ENCODE results near the gene TRAPPC12.

Gene TRAPPC12

GRCh38 chr2:3517948-3518495, 138.5 kb downstream of the TRAPPC12 start:
- DNase-seq: no peak

DNA sequence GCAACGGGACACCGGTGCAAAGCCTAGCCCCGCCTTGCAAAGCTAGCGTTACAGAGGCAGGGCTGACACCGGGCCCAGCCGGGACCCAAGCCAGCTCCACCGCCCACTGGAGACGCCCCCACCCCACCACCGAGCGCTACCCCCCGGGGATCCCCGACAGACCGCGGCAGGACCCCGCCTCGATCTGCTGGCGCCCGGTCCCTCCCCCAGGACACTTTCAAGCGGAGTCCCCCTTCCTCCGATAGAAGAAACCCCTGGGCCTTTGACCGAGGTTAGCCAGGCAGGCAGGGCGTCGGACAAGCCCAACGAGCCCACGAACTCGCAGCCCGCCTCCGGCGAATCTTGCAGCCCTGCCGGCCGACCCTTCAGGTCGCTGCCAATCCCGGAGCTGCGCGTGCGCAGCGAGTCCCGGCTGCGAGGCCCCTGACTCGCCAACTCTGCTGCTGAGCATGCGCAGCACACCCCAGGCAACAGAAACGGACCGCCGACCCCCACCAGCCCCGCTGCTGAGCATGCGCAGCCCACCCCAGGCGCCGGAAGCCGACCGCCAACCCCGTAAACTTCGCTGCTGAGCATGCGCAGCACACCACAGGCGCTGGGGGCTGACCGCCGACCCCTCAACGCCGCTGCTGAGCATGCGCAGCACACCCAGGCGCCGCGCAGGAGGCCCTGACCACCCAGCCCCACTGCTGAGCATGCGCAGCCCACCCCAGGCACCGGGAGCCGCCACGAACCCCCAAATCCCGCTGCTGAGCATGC, 139.2 kb downstream of the TRAPPC12 start:
- DNase-seq: peak; percentile 99

DNA sequence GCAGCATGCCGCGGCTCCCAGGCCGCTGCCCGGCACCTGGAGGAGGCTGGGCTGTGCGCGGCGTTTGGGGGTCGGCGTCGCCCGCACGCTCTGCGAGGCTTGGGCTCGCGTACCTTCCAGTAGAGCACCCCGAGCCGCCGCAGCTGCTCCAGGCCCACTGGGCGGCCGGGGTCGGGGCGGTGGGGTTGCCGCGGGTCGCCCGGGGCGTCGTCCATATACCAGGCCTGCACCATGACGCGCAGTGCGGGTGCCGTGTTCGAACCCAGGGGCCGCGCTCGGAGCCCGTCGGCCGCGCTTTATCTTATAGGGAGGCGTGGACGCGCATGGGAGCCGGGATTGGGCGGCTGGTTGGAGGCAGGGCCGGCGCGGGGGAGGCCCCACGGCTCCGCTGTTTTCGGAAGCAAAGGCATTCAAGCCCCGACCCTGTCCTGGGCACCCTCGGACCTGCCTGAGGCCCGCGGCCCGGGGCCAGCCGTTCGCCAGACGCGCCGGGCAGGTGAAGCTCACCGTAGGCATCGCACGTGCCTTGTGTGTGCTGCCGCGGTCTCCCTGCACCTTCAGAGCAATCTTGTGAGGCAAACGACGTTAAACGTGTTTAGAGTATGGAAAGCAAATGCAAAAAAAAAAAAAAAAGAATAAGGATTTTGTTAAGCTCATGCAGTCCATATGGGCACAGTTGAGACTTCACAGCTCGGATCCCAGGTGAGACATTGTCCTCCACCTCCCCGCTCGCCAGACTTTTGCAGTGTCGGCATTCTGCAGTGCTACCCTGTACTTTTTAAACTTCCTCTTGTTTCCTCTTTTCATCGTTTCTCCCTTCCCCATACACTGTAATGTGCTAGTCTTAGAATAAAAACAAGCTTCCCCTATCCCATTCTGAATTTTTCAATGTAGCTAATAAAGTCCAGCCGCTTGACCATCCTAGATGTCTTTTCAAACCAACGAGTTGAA, 140.0 kb downstream of the TRAPPC12 start, which contains the start of gene ADI1:
Gene ADI1 (minus strand): TSS at position 277 of the 951 bp plus-strand sequence. CDS start 44 bp downstream, at position 233.
- DNase-seq: peak; percentile 79

DNA sequence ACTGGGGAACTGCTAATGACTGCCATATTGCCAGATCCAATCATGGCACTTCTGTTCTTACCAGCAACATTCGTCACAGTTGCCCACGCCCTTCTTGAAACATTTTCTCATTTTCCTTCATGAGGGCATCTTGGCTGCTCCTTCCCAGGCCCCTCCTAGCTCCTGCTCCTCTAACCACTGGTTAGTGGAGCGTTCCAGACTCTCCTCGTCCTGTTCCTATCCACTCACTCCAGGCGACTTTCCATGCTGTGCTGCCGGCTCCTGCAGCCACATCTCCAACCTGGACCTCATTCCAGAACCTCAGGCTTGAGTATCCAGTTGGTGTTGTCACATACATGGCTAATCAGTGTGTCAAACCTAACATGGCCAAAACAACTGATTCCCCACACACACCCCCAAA, 141.1 kb downstream of the TRAPPC12 start:
- no peak for DNase-seq

DNA sequence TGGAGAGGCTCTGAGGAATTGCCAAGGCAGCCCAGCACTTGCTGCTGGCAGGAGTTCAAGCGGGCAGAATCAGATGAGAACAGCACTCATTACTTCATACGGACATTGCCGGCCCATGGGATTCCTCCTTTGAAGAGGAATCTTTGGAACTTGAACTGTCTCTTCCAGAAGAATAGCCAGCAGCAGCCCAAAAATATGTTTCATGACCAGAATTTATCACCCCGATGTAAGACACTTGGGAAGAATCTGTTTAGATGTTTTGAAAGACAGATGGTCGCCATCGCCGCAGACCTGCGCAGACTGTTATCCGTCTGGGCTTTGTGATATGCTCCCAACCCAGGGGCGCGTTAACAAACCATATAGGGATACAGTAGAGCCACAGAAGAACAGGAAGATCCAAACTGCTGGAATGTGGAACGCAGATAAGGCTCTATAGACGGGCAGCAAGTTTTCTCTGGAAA, 143.5 kb downstream of the TRAPPC12 start:
- no peak for DNase-seq

DNA sequence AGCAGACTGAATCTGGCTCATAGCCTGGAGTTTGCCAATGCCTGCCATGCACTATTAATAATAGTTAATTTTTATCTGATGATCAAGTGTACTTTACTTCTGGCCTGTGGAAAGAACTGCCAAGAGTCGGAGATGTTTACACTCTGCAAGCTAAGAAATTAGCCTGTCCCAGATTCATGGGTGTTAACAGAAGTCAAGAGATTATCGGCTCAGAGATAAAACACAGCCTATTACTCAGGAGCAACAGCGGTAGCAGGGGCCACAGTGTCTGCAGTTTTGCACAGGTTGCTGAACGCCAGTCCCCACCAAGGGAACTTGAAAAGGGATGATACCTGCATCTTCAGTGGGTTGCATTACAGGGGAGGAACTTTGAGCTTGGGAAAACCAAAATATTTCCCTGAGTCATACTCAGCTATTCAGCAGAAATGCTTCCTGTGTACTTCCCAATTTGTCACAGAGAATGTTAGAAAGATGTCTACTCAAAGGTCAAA, 144.1 kb downstream of the TRAPPC12 start:
- DNase-seq: no peak

GRCh38 chr2:3526871-3527270, 147.4 kb downstream of the TRAPPC12 start:
- DNase-seq: no peak

DNA sequence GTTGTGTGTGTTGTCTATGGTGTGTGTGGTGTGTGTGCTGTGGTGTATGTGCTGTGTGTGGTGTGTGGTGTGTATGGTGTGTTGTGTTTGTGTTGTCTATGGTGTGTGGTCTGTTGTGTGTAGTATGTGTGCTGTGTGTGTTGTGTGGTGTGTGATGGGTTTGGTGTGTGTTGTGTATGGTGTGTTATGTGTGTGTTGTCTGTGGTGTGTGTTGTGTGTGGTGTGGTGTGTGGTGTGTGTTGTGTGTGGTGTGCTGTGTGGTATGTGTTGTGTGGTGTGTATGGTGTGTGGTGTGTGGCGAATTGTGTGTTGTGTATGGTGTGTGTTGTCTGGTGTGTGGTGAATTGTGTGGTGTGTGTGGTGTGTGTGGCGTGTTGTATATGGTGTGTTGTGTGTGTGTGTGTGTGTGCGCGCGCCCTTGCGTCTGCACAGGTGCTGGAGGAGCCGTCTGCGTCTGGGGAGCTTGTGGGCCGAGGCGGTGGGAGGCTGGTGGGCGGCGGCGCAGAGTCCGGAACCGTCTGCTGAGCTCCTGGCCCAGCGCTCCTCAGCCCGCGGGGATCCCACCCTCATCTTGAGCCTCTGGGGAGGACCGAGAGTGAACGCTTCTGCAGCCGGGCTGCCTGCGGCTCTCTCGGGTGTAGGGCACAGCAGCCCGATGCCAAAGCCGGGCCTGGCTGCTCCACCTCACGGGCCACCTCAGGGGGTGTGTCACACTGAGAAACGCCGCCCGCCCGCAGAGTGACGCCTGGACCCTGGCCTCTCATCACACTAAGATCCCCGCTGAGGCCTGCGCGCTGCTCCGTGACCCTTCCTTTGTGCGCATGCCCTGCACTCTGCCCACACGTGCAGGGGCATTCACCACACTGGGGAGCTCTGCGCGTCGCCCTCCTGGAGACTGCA, 148.6 kb downstream of the TRAPPC12 start:
- no peak for DNase-seq
